Mucosa of descending colon (tissue), 3 donors: ENCODE measurements around the gene LAPTM5. TPM values are rescaled to one million over a fixed set of nuclear protein-coding genes. Genes with fewer than 3 reads are reported as not detected.

Experiments used
- ATAC-seq: fragments of 200-7000 bp; cut with Tn5 transposase; one replicate; pipeline ENCODE4 v1.9.1; 2020; ENCODE audit warnings: mild to moderate bottlenecking, moderate library complexity
- DNase-seq, 3 donors: peaks; one replicate each; pipeline ENCODE4 v3.0.0-alpha.2; 2020
- H3K36me3 ChIP-seq: fragments of 200-600 bp; one replicate; pipeline ENCODE4 v1.8.0; 2021; ENCODE audit warnings: low read depth, mild to moderate bottlenecking
- H3K4me1 ChIP-seq: fragments of 200-600 bp; one replicate; pipeline ENCODE4 v1.8.0; 2021; ENCODE audit warnings: low read depth, mild to moderate bottlenecking
- H3K4me3 ChIP-seq: fragments of 200-600 bp; one replicate; pipeline ENCODE4 v1.8.0; 2021; ENCODE audit warnings: mild to moderate bottlenecking
- H3K9me3 ChIP-seq: fragments of 200-600 bp; one replicate; pipeline ENCODE4 v1.8.0; 2021; ENCODE audit warnings: mild to moderate bottlenecking
- CTCF ChIP-seq: fragments of 200-600 bp; IDR thresholded peaks from one replicate; pipeline ENCODE4 v1.8.0; 2022; ENCODE audit warnings: antibody characterized with exemption, mild to moderate bottlenecking
- intact Hi-C, 2 donors: fragments of 100-400 bp; cut with DNase I in 1 of 2; cut with micrococcal nuclease in 1 of 2; formaldehyde crosslinking; loops; one replicate each; pipeline versions ENCODE4 v1.11.0 to v1.11.1; 2022; cut with DNase I, micrococcal nuclease
- total RNA-seq, 3 donors: library from RNA; stranded (reverse); fragmentation: NEBNext Ultra II Directional in 2 of 3; extraction: Animal tissue kit (Norgen Biotek cat#: 25700) in 2 of 3; gene quantifications; one replicate each; pipeline versions ENCODE4 v1.2.1 to v1.2.4, GENCODE V29; 2021 to 2023
- donor health status: DM: no; HTN: no; CAD: no; lungs with moderate emphysema.
- donor health status: DM: no; HTN: no; CAD: no.
- donor health status: DM: no; HTN: yes; CAD: no.

LAPTM5 gene
- total RNA-seq, 3 donors from 2014 or later: 24.1 to 71.1 (median 48.1) TPM

DNA sequence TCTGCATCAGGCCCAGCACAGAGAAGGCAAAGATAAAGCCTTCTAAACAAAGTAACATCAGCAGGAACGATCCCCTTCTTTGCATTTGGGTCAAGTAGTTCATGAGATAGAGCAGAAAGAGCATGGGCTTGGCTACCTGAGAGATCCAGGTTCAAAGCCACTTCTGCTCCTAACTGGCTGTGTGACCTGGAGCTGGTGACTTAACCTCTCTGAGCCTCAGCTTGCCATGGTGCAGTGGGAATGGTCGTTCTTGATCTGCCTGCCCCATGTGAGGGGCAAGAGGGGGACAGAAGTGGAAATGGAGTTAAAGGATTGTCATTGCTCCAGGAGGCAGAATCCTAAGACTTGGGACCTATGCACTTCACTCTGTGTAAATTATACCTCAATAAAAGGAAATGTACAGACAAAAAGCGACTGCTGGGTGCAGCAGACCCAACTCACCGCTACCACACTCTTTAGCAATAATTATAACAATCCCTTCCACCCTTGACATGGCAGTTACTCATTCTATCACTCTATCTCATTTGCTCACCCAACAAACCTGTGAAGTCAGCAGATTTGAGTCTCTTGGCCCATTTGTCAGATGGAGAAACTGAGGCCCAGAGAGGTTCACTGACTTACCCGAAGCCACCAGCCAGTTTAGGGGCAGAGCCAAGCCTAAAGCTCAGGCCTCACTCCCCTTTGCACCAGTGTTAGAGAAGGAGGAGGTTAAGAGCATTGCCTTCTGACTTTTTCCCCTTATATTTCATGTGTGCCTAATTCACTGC lies 32.7 kb downstream of the LAPTM5 start:
- DNase-seq (no peak), ATAC-seq (no peak)
- TF ChIP-seq CTCF: no peak
- no peak overlapping the region for H3K4me3 ChIP-seq
- H3K4me1 ChIP-seq: peaks cover under 1% of the 10 kb centered on the region
- no peaks in the 10 kb centered on the region for H3K9me3 ChIP-seq
- H3K36me3 ChIP-seq: no peaks in the 10 kb centered on the region
- intact Hi-C loops: loop anchor here in 1 of 2 donors (5.0 kb wide), 2 partner anchors 37 to 52 kb away; no protein-coding TSS in a partner anchor

DNA sequence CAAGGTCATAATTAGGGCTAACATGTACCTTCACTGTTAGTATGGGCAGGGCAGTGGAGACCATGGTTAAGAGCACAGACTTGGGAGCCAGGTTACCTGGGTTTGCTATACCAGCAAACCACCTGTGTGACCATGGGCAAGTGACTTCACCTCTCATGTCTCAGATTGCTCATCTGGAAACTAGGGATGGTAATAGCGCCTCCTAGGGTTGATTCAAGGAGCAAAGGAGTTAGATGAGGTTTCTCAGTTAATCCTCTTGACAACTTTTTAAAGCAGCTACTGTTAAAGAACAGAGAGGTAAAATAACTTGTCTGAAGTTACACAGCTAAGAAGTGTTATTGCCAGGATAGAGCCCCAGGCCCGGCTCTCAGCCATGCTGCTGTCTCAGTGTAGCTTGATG lies 33.4 kb downstream of the LAPTM5 start:
- H3K4me1 ChIP-seq: peaks cover 7% of the 10 kb centered on the region
- H3K4me3 ChIP-seq: no peak overlapping the region
- DNase-seq: no peak
- no peaks in the 10 kb centered on the region for H3K36me3 ChIP-seq
- no peaks in the 10 kb centered on the region for H3K9me3 ChIP-seq
- no peak for ATAC-seq
- intact Hi-C loops: loop anchor here in 1 of 2 donors (5.0 kb wide), 1 partner anchor 53 kb away; no protein-coding TSS in a partner anchor
- TF ChIP-seq CTCF: no peak

GRCh38 chr1:30723331-30723755 lies 34.2 kb downstream of the LAPTM5 start, which contains the start of gene MATN1:
Gene MATN1, minus strand, starts transcription at chr1:30723585. Its CDS starts 34 bp downstream, at chr1:30723551.
- TF ChIP-seq CTCF: no peak
- intact Hi-C loops: loop anchor here in 1 of 2 donors (5.0 kb wide), 1 partner anchor 54 kb away; no protein-coding TSS in a partner anchor
- DNase-seq (no peak), ATAC-seq (no peak)
- H3K36me3 ChIP-seq: no peaks in the 10 kb centered on the region
- H3K9me3 ChIP-seq: no peaks in the 10 kb centered on the region
- H3K4me3 ChIP-seq: no peak within 1 kb of the TSS
- peaks cover 13% of the 10 kb centered on the region for H3K4me1 ChIP-seq

DNA sequence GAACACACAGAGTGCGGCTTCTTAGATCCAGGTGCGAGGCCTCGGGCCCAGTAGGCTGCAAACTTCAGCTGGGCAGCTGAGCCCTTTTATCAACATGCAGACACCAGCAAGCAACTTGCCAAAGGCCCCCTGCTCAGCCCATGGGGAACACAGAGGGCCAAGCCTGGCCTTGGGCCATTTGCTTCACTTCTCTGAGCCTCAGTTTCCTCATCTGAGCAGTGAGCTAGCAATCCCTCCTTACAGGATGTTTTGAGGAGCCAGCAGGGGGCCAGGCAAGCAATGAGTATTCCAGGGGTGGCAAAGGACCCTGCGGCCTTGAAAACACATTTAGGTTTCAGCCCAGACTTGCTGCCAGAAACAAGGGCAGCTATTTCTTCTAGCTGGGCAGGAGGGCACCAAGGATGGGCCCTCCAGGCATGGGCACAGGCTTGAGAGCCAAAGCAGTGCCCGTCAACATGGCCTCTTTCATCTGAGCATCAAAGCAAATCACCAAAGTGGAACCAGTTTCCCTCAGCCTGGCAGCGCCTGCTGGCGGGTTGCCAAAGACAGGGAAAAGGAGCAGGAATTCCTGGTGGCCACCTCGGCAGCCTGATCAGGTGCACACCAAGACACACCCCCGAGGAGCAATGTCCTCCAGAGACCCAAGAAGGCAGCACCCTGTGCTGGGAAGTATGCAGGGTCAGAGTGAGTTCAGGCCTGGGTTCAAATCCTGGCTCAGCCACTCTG lies 35.6 kb downstream of the LAPTM5 start:
- Histone ChIP-seq H3K4me3 (no peak overlapping the region), H3K9me3 (no peaks in the 10 kb centered on the region), H3K4me1 (peaks cover 13% of the 10 kb centered on the region), H3K36me3 (no peaks in the 10 kb centered on the region)
- TF ChIP-seq CTCF: no peak
- intact Hi-C loops: loop anchor here in 1 of 2 donors (5.0 kb wide), 1 partner anchor 55 kb away; no protein-coding TSS in a partner anchor
- ATAC-seq (no peak), DNase-seq (peak in 2 of 3 donors; percentile 57 to 64)

- Histone ChIP-seq H3K9me3 (no peaks in the 10 kb centered on the region), H3K4me3 (no peak overlapping the region), H3K36me3 (no peaks in the 10 kb centered on the region), H3K4me1 (peaks cover 13% of the 10 kb centered on the region)
- ATAC-seq: no peak
- no peak for DNase-seq
- intact Hi-C loops: loop anchor here in 1 of 2 donors (5.0 kb wide), 1 partner anchor 56 kb away; no protein-coding TSS in a partner anchor
- no peak for TF ChIP-seq CTCF
Observed at GRCh38 chr1:30721341-30721793, 36.2 kb downstream of the LAPTM5 start.
